ENCODE results near the gene MR1. TPM values are rescaled to one million over a fixed set of nuclear protein-coding genes. Genes with fewer than 3 reads are reported as not detected.

MR1 gene
- total RNA-seq, 1 donor from 2014 or later: 2.6 TPM

GRCh38 chr1:181013144-181013543 is 20.6 kb upstream of the MR1 start:
- no peak overlapping the region for H3K4me3 ChIP-seq (ENCODE audit: low read length in 3 of 3)
- H3K4me1 ChIP-seq (ENCODE audit: control insufficient read depth in 3 of 3, insufficient read depth in 3 of 3, low read length in 3 of 3): peaks cover 0 to 6% (median 6%) of the 10 kb centered on the region in 3 donors
- no peaks in the 10 kb centered on the region for H3K27me3 ChIP-seq (ENCODE audit: control insufficient read depth in 3 of 3, insufficient read depth in 3 of 3, low read length in 3 of 3)
- H3K27ac ChIP-seq (ENCODE audit: low read depth, low read length): no peak overlapping the region
- no peaks in the 10 kb centered on the region for H3K9me3 ChIP-seq (ENCODE audit: control insufficient read depth in 3 of 3, low read length in 3 of 3)
- H3K9ac ChIP-seq (ENCODE audit: low read depth in 1 of 3, low read length in 3 of 3): no peak overlapping the region
- no peaks in the 10 kb centered on the region for H3K36me3 ChIP-seq (ENCODE audit: control insufficient read depth in 3 of 3, insufficient read depth in 3 of 3, low read length in 3 of 3)

GRCh38 chr1:181014477-181015250 is 19.1 kb upstream of the MR1 start:
- H3K4me1 ChIP-seq (ENCODE audit: control insufficient read depth in 3 of 3, insufficient read depth in 3 of 3, low read length in 3 of 3): peaks cover 0 to 17% (median 6%) of the 10 kb centered on the region in 3 donors
- H3K9me3 ChIP-seq (ENCODE audit: control insufficient read depth in 3 of 3, low read length in 3 of 3): no peaks in the 10 kb centered on the region
- H3K36me3 ChIP-seq (ENCODE audit: control insufficient read depth in 3 of 3, insufficient read depth in 3 of 3, low read length in 3 of 3): no peaks in the 10 kb centered on the region
- no peaks in the 10 kb centered on the region for H3K27me3 ChIP-seq (ENCODE audit: control insufficient read depth in 3 of 3, insufficient read depth in 3 of 3, low read length in 3 of 3)
- H3K9ac ChIP-seq (ENCODE audit: low read depth in 1 of 3, low read length in 3 of 3): no peak overlapping the region
- no peak overlapping the region for H3K27ac ChIP-seq (ENCODE audit: low read depth, low read length)
- no peak overlapping the region for H3K4me3 ChIP-seq (ENCODE audit: low read length in 3 of 3)

DNA sequence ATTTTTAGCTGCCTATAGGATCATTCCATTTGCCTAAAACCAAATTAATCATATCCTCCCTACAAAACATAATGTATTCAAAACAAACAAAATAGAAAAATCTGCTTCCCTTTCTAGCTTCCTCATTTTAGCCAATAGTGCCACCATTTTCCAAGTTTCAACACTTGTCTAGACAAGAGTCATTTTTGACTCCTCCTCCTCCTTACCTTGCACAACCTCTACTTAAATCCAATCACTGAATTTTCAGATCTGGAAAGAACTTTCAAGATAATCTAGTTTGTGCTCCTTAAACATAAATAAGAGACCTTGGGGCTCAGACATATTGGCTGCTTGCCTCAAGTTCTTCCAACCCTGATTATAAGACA is 18.6 kb upstream of the MR1 start:
- Histone ChIP-seq H3K4me3 (ENCODE audit: low read length in 3 of 3) (no peak overlapping the region), H3K4me1 (ENCODE audit: control insufficient read depth in 3 of 3, insufficient read depth in 3 of 3, low read length in 3 of 3) (peaks cover 0 to 17% (median 6%) of the 10 kb centered on the region in 3 donors), H3K9me3 (ENCODE audit: control insufficient read depth in 3 of 3, low read length in 3 of 3) (no peaks in the 10 kb centered on the region), H3K27ac (ENCODE audit: low read depth, low read length) (no peak overlapping the region), H3K27me3 (ENCODE audit: control insufficient read depth in 3 of 3, insufficient read depth in 3 of 3, low read length in 3 of 3) (no peaks in the 10 kb centered on the region), H3K9ac (ENCODE audit: low read depth in 1 of 3, low read length in 3 of 3) (no peak overlapping the region), H3K36me3 (ENCODE audit: control insufficient read depth in 3 of 3, insufficient read depth in 3 of 3, low read length in 3 of 3) (no peaks in the 10 kb centered on the region)

GRCh38 chr1:181016563-181016962 is 17.2 kb upstream of the MR1 start:
- no peak overlapping the region for H3K9ac ChIP-seq (ENCODE audit: low read depth in 1 of 3, low read length in 3 of 3)
- H3K4me3 ChIP-seq (ENCODE audit: low read length in 3 of 3): no peak overlapping the region
- H3K27me3 ChIP-seq (ENCODE audit: control insufficient read depth in 3 of 3, insufficient read depth in 3 of 3, low read length in 3 of 3): no peaks in the 10 kb centered on the region
- no peaks in the 10 kb centered on the region for H3K36me3 ChIP-seq (ENCODE audit: control insufficient read depth in 3 of 3, insufficient read depth in 3 of 3, low read length in 3 of 3)
- H3K27ac ChIP-seq (ENCODE audit: low read depth, low read length): no peak overlapping the region
- no peaks in the 10 kb centered on the region for H3K9me3 ChIP-seq (ENCODE audit: control insufficient read depth in 3 of 3, low read length in 3 of 3)
- peaks cover 7 to 16% (median 8%) of the 10 kb centered on the region in 3 donors for H3K4me1 ChIP-seq (ENCODE audit: control insufficient read depth in 3 of 3, insufficient read depth in 3 of 3, low read length in 3 of 3)

DNA sequence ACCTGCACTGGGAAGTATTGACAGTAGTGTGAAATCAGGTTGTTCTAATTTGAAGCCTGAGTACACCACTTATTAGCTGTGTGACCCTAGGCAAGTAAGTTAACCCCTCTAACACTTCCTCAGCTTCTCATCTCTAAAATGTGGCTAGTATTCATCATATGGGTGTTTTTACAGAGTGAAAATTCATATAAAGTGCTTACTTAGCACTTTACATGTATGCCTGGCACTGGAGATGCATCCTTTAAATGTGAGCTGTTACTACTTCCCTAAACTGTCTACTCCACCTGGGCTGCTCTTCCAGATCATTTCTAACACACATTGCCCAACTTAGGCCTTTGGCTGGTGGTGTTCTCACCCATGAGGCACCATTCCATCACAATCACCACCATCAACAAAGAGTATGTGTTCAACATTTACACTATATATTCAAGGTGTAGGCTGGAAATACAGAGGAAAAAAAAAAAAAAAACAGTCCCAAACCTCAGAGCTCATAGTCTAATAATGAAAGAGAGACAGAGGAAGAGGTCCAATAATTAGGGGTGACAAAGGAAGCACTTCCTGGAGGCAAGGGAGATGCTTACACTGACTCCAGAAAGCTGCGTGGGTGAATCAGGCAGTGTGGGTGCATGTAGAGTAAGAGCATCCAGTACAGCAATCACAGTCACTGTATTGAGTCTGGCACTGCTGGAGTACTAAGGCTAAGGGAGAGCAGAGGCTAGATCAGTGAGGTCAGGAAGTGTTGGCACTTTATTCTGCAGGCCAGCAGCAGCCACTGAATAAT is 14.7 kb upstream of the MR1 start:
- H3K4me1 ChIP-seq (ENCODE audit: control insufficient read depth in 3 of 3, insufficient read depth in 3 of 3, low read length in 3 of 3): peaks cover 8 to 16% (median 9%) of the 10 kb centered on the region in 3 donors
- H3K9ac ChIP-seq (ENCODE audit: low read depth in 1 of 3, low read length in 3 of 3): no peak overlapping the region
- H3K27ac ChIP-seq (ENCODE audit: low read depth, low read length): no peak overlapping the region
- no peaks in the 10 kb centered on the region for H3K27me3 ChIP-seq (ENCODE audit: control insufficient read depth in 3 of 3, insufficient read depth in 3 of 3, low read length in 3 of 3)
- no peaks in the 10 kb centered on the region for H3K36me3 ChIP-seq (ENCODE audit: control insufficient read depth in 3 of 3, insufficient read depth in 3 of 3, low read length in 3 of 3)
- no peak overlapping the region for H3K4me3 ChIP-seq (ENCODE audit: low read length in 3 of 3)
- no peaks in the 10 kb centered on the region for H3K9me3 ChIP-seq (ENCODE audit: control insufficient read depth in 3 of 3, low read length in 3 of 3)

DNA sequence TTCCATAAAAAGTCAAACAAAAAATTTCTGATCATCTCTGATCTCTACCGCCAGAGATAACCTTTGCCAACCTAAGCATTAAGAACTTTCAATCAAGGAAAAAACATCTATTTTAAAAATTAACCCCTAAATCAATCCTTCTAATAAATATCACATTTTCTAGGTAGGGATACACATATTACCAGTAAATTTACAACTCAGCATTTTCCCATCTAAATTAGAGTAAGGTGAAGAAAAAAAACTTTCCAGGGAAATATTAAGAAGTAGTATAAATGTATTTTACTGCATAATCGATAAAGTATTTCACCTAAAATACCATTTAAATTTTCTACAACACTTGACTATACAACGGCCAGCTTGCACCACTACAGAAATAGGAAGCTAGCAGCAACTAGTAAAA is 12.6 kb upstream of the MR1 start:
- H3K27me3 ChIP-seq (ENCODE audit: control insufficient read depth in 3 of 3, insufficient read depth in 3 of 3, low read length in 3 of 3): no peaks in the 10 kb centered on the region
- peaks cover 8 to 16% (median 9%) of the 10 kb centered on the region in 3 donors for H3K4me1 ChIP-seq (ENCODE audit: control insufficient read depth in 3 of 3, insufficient read depth in 3 of 3, low read length in 3 of 3)
- H3K4me3 ChIP-seq (ENCODE audit: low read length in 3 of 3): peak overlapping the region; percentile 84 to 97 (median 94)
- no peaks in the 10 kb centered on the region for H3K9me3 ChIP-seq (ENCODE audit: control insufficient read depth in 3 of 3, low read length in 3 of 3)
- no peak overlapping the region for H3K27ac ChIP-seq (ENCODE audit: low read depth, low read length)
- H3K36me3 ChIP-seq (ENCODE audit: control insufficient read depth in 3 of 3, insufficient read depth in 3 of 3, low read length in 3 of 3): no peaks in the 10 kb centered on the region
- H3K9ac ChIP-seq (ENCODE audit: low read depth in 1 of 3, low read length in 3 of 3): peak overlapping the region; percentile 30 to 94 (median 92)

GRCh38 chr1:181021811-181022434 is 11.9 kb upstream of the MR1 start:
- Histone ChIP-seq H3K4me3 (ENCODE audit: low read length in 3 of 3) (peak overlapping the region; percentile 84 to 97 (median 94)), H3K27me3 (ENCODE audit: control insufficient read depth in 3 of 3, insufficient read depth in 3 of 3, low read length in 3 of 3) (no peaks in the 10 kb centered on the region), H3K9ac (ENCODE audit: low read depth in 1 of 3, low read length in 3 of 3) (peak overlapping the region; percentile 83 to 94 (median 92)), H3K27ac (ENCODE audit: low read depth, low read length) (peak overlapping the region; percentile 92), H3K4me1 (ENCODE audit: control insufficient read depth in 3 of 3, insufficient read depth in 3 of 3, low read length in 3 of 3) (peaks cover 8 to 16% (median 9%) of the 10 kb centered on the region in 3 donors), H3K9me3 (ENCODE audit: control insufficient read depth in 3 of 3, low read length in 3 of 3) (no peaks in the 10 kb centered on the region), H3K36me3 (ENCODE audit: control insufficient read depth in 3 of 3, insufficient read depth in 3 of 3, low read length in 3 of 3) (no peaks in the 10 kb centered on the region)

DNA sequence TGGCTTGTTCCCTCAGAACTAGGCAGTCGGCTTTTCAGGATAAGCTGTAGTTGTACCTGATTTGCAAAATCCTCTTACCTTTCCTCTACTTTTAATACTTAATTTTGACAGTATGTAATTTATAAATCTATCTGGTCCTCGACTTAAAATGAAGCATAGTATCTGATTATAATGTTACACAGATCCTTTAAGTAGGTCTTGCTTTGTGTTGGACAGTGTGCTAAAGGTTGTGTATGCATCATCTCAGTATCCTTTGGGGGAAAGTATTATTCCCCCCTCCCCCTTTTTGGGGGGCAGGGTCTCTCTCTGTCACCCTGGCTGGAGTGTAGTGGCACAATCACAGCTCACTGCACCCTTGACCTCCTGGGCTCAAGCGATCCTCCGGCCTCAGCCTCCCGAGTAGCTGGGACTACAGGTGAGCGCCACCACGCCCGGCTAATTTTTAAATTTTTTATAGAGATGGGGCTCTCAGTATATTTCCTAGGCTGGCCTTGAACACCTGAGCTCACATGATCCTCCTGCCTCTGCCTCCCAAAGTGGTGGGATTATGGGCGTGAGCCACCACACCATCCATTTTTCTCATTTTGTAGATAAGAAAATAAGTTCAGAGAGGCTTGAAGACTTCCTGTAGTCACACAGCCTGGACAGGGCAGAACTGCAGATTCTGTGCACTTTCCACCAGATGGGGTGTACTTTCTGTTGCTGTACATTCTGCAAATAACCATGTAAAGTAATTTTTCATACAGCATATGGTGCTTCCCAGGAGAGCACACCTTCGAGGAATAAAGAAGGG is 10.3 kb upstream of the MR1 start:
- Histone ChIP-seq H3K4me1 (ENCODE audit: control insufficient read depth in 3 of 3, insufficient read depth in 3 of 3, low read length in 3 of 3) (peaks cover 8 to 16% (median 9%) of the 10 kb centered on the region in 3 donors), H3K27ac (ENCODE audit: low read depth, low read length) (peak overlapping the region; percentile 92), H3K27me3 (ENCODE audit: control insufficient read depth in 3 of 3, insufficient read depth in 3 of 3, low read length in 3 of 3) (no peaks in the 10 kb centered on the region), H3K36me3 (ENCODE audit: control insufficient read depth in 3 of 3, insufficient read depth in 3 of 3, low read length in 3 of 3) (no peaks in the 10 kb centered on the region), H3K9ac (ENCODE audit: low read depth in 1 of 3, low read length in 3 of 3) (peak overlapping the region; percentile 7 to 94 (median 92)), H3K9me3 (ENCODE audit: control insufficient read depth in 3 of 3, low read length in 3 of 3) (no peaks in the 10 kb centered on the region), H3K4me3 (ENCODE audit: low read length in 3 of 3) (peak overlapping the region; percentile 37 to 97 (median 62))

GRCh38 chr1:181028196-181028595 is 5.6 kb upstream of the MR1 start:
- no peak overlapping the region for H3K4me3 ChIP-seq (ENCODE audit: low read length in 3 of 3)
- H3K4me1 ChIP-seq (ENCODE audit: control insufficient read depth in 3 of 3, insufficient read depth in 3 of 3, low read length in 3 of 3): peaks cover 4 to 7% (median 5%) of the 10 kb centered on the region in 3 donors
- H3K9ac ChIP-seq (ENCODE audit: low read depth in 1 of 3, low read length in 3 of 3): no peak overlapping the region
- no peaks in the 10 kb centered on the region for H3K27me3 ChIP-seq (ENCODE audit: control insufficient read depth in 3 of 3, insufficient read depth in 3 of 3, low read length in 3 of 3)
- no peaks in the 10 kb centered on the region for H3K9me3 ChIP-seq (ENCODE audit: control insufficient read depth in 3 of 3, low read length in 3 of 3)
- no peaks in the 10 kb centered on the region for H3K36me3 ChIP-seq (ENCODE audit: control insufficient read depth in 3 of 3, insufficient read depth in 3 of 3, low read length in 3 of 3)
- no peak overlapping the region for H3K27ac ChIP-seq (ENCODE audit: low read depth, low read length)

Data from skeletal muscle tissue (tissue), 4 donors.